BE2C (cell line): ENCODE results near the gene HAGHL.
"Not testable (repeated sequence)": the region's sequence is repeated elsewhere in the genome, so short reads cannot be mapped to it uniquely, and the experiment has no call there.

ENCODE experiments used
- DNase-seq: peaks from one replicate; pipeline ENCODE4 v3.0.0-alpha.2; 2020
- H3K27me3 ChIP-seq: fragments of 250-450 bp; sonication (Bioruptor Pico); 2 replicates; pipeline ENCODE4 v1.5.1; 2020; ENCODE audit warnings: mild to moderate bottlenecking
- H3K36me3 ChIP-seq: fragments of 250-450 bp; sonication (Bioruptor Pico); 2 replicates; pipeline ENCODE4 v1.5.1; 2020; ENCODE audit warnings: mild to moderate bottlenecking
- H3K4me1 ChIP-seq: fragments of 250-450 bp; sonication (Bioruptor Pico); 2 replicates; pipeline ENCODE4 v1.5.1; 2020
- H3K4me3 ChIP-seq: 2 replicates; pipeline ENCODE4 v1.5.1; 2011; ENCODE audit warnings: low read depth, low read length
- H3K9me3 ChIP-seq: fragments of 250-450 bp; sonication (Bioruptor Pico); 2 replicates; pipeline ENCODE4 v1.5.1; 2020
- CTCF ChIP-seq: IDR thresholded peaks from 2 replicates; pipeline ENCODE4 v1.5.1; 2012; ENCODE audit warnings: mild to moderate bottlenecking, low read depth, low read length

Gene HAGHL

GRCh38 chr16:689175-689897, 37.6 kb upstream of the HAGHL start:
- Histone ChIP-seq H3K4me3 (peak overlapping the region; percentile 97), H3K9me3 (no peaks in the 10 kb centered on the region), H3K27me3 (no peaks in the 10 kb centered on the region), H3K4me1 (0 out of 2 replicates have a peak, but pooled peaks cover 5% of the 10 kb centered on the region), H3K36me3 (peaks cover 23% of the 10 kb centered on the region)
- DNase-seq: no peak
- TF ChIP-seq CTCF: no peak

- DNase-seq, H3K4me3 ChIP-seq, H3K9me3 ChIP-seq, H3K4me1 ChIP-seq, H3K27me3 ChIP-seq: not testable (repeated sequence)
- H3K36me3 ChIP-seq: peaks cover 16% of the 10 kb centered on the region
Measured at GRCh38 chr16:691242-691641, 35.7 kb upstream of the HAGHL start.

GRCh38 chr16:692356-693108, 34.4 kb upstream of the HAGHL start:
- Histone ChIP-seq H3K36me3 (peaks cover 6% of the 10 kb centered on the region), H3K27me3 (no peaks in the 10 kb centered on the region), H3K4me1 (no peaks in the 10 kb centered on the region), H3K4me3 (no peak overlapping the region), H3K9me3 (no peaks in the 10 kb centered on the region)
- no peak for DNase-seq
- TF ChIP-seq CTCF: no peak

GRCh38 chr16:693364-693763, 33.5 kb upstream of the HAGHL start:
- no peak for TF ChIP-seq CTCF
- Histone ChIP-seq H3K27me3 (no peaks in the 10 kb centered on the region), H3K36me3 (peaks cover 9% of the 10 kb centered on the region), H3K4me1 (no peaks in the 10 kb centered on the region), H3K9me3 (no peaks in the 10 kb centered on the region), H3K4me3 (no peak overlapping the region)
- DNase-seq: no peak

GRCh38 chr16:693766-694165, 33.1 kb upstream of the HAGHL start:
- no peaks in the 10 kb centered on the region for H3K27me3 ChIP-seq
- H3K4me3 ChIP-seq: no peak overlapping the region
- no peaks in the 10 kb centered on the region for H3K9me3 ChIP-seq
- H3K4me1 ChIP-seq: no peaks in the 10 kb centered on the region
- TF ChIP-seq CTCF: no peak
- no peak for DNase-seq
- H3K36me3 ChIP-seq: peaks cover 9% of the 10 kb centered on the region

GRCh38 chr16:694187-694862, 32.6 kb upstream of the HAGHL start:
- no peak for DNase-seq
- Histone ChIP-seq H3K4me1 (no peaks in the 10 kb centered on the region), H3K9me3 (no peaks in the 10 kb centered on the region), H3K27me3 (no peaks in the 10 kb centered on the region), H3K36me3 (peaks cover 9% of the 10 kb centered on the region), H3K4me3 (no peak overlapping the region)
- TF ChIP-seq CTCF: no peak
